ENCODE data around the gene PLXNB2.
"Not testable (repeated sequence)": the region's sequence is repeated elsewhere in the genome, so short reads cannot be mapped to it uniquely, and the experiment has no call there.

The PLXNB2 gene

GRCh38 chr22:50281384-50281760 is 26.1 kb downstream of the PLXNB2 start:
- no peak for DNase-seq (ENCODE audit: low read depth in 2 of 2)

DNA sequence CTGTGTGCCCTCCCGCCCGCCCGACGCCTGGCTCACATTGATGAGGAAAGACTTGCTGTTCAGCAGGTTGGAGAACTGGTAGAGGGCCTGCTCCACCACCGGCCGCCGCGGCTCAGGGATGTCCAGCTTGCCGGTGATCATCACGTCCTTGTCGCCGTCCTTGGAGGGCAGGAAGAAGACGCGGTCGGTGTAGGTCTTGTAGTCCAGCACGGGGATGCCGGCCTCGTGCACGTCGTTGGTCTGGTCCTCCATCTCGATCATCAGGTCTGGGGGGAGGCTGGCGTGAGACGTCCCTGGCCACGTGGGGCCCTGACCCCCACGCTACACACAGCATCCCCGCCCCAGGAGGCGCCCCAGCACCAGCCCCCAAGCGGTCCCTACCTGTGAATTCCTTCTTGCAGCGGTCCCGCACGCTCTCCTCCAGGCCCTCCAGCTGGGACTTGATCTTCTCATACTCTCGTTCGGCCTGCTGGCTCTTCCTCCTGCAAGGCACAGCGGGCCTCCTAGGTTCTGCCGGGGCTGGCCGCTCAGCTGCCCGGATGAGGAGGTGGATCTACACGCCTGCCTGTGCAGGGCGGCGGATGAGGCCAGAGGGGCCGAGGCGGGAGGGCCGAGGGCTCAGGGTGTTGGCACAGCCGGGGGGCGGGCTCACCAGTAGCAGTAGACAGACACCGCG is 26.6 kb downstream of the PLXNB2 start:
- no peak for DNase-seq (ENCODE audit: low read depth in 2 of 2)

- DNase-seq (ENCODE audit: low read depth in 2 of 2): no peak
Observed at GRCh38 chr22:50280022-50280707, 27.3 kb downstream of the PLXNB2 start.

- DNase-seq (ENCODE audit: low read depth in 2 of 2): no peak
Observed at GRCh38 chr22:50278956-50279619, 28.4 kb downstream of the PLXNB2 start.

DNA sequence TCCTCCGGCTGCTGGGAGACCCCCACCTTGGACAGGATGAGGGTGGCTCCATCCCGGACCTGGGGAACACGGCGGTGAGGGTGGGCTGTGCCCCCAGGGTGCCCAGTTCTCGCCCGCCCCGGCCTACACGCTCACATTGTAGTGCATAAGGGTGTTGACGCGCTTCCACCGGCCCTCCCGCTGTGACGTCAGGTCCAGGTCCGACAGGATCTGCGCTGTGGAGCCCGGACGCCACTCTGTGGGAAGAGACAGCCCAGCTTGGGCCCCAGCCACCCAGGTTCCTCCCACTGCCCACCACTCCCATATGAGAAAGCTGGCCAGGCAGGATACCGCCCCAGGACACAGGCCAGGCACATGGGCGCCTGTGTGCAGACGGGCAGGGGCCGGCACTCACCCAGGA is 29.0 kb downstream of the PLXNB2 start:
- no peak for DNase-seq (ENCODE audit: low read depth in 2 of 2)

DNA sequence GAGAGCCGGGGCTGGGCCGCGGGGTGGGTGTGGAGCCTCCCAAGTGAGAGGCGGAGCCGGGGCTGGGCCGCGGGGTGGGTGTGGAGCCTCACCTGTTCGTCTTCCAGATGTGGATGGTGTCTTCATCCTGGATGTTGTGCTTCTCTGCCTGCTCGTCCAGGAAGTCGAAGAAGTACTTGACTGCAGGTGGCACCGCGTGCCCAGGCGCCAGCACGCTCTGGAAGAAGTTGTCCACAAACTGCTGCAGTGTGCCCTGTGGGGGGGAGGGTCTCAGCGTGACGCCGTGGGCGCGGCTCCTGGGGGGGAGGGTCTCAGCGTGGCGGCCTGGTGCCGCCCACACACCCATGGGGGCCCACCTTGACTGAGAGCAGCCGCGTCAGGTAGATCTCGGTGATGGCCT is 29.7 kb downstream of the PLXNB2 start:
- no peak for DNase-seq (ENCODE audit: low read depth in 2 of 2)

DNA sequence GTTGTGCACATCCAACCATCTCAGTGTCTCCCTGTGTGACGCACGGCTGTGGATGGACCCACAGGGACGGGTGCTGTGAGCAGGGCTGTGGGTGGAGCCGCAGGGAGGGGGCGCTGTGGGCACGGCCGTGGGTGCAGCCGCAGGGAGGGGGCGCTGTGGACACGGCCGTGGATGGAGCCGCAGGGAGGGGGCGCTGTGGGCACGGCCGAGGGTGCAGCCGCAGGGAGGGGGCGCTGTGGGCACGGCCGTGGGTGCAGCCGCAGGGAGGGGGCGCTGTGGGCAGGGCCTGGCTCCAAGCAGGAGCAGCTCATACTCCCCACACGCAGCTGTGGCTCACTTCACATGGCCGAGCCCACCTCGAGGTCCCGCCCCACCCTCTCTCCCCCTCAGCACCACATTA is 31.3 kb downstream of the PLXNB2 start:
- no peak for DNase-seq (ENCODE audit: low read depth in 2 of 2)

- no peak for DNase-seq (ENCODE audit: low read depth in 2 of 2)
Observed at GRCh38 chr22:50275181-50276055, 32.0 kb downstream of the PLXNB2 start.

GRCh38 chr22:50274771-50275170 is 32.7 kb downstream of the PLXNB2 start:
- no peak for DNase-seq (ENCODE audit: low read depth in 2 of 2)

- no peak for DNase-seq (ENCODE audit: low read depth in 2 of 2)
Observed at GRCh38 chr22:50274311-50274710, 33.1 kb downstream of the PLXNB2 start.

DNA sequence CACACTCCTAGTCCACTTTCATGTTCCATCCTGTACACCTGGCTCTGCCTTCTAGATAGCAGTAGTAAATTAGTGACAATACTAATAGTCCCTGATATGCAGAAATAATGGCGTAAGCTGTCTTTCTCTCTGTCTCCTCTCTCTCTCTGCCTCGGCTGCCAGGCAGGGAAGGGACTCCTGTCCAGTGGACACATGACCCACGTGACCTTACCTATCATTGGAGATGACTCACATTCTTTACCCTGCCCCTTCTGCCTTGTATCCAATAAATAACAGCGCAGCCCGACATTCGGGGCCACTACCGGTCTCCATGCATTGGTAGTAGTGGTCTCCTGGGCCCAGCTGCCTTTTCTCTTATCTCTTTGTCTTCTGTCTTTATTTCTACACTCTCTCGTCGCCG is 33.7 kb downstream of the PLXNB2 start:
- not testable (repeated sequence) for DNase-seq (ENCODE audit: low read depth in 2 of 2)

DNA sequence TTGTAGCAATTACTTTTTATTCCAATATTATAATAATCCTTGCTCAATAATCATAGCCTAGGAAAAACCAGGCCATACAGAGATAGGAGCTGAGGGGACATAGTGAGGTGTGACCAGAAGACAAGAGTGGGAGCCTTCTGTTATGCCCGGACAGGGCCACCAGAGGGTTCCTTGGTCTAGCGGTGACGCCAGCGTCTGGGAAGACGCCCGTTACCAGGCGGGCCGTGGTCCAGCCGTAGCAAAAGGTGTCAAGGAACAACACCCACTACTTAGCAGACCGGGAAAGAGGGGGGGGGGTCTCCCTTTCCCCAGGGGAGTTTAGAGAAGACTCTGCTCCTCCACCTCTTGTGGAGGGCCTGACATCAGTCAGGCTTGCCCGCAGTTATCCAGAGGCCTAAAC is 34.1 kb downstream of the PLXNB2 start:
- not testable (repeated sequence) for DNase-seq (ENCODE audit: low read depth in 2 of 2)

GRCh38 chr22:50272044-50272802 is 35.2 kb downstream of the PLXNB2 start:
- no peak for DNase-seq (ENCODE audit: low read depth in 2 of 2)

DNA sequence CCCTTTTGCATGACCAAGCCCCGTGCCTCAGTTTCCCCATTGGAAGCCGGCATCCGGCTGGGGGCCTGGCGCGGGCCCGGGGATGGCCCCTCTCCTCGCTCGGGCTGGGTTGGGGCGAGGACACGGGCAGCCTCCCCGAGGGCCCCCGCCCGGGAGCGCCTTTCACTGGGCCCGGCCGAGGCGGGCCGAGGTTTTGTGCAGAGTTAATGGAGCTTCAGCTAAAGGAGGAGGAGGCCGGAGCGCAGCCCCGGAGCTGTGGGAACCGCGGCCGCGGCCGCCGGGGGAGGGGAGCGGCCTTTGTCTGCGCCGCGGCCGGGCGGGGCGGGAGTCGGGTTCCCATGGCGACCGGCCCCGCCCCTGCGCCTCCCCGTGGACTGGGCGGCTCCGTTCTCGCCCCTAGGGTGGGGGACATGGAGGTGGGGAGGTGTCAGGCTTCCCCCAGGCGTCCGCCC is 35.9 kb downstream of the PLXNB2 start:
- no peak for DNase-seq (ENCODE audit: low read depth in 2 of 2)

GRCh38 chr22:50270666-50271394 is 36.6 kb downstream of the PLXNB2 start:
- no peak for DNase-seq (ENCODE audit: low read depth in 2 of 2)

DNA sequence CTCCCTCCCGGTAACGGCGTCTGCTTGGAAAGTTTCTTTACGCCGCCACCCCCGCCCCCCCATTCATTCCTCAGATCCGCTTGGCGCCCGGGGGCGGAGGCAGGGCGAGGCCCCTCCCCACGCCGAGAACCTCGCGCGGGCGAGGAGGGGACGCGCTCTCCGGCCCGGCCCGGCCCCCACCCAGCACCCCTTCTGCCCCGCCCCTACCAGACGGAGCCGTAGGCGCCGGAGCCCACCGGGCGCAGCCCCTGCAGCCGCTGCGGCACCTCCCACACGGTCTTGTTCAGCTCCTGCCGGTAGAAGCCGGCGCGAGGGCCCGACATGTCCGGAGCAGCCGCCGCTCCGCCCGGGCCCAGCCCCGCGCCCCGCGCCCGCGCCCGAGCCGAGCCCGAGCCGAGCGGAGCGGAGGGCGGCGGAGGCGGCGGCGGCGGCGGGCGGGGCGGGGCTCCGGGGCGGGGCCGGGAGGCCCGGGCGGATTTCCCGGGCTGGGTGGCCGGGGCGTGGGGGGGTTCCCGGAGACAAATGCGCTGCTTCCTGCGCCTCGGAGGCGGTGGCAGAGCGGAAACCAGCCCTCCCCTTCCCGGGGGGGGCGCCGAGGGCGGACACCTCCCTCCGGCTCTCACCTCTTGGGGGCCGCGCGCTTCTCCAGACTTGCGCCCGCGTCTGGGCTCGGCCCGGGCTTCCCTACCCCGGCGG is 37.3 kb downstream of the PLXNB2 start, which contains the start of gene MAPK11:
Gene MAPK11 (minus strand): TSS at position 411 of the 696 bp plus-strand sequence. CDS start 88 bp downstream, at position 323.
- no peak for DNase-seq (ENCODE audit: low read depth in 2 of 2)

- no peak for DNase-seq (ENCODE audit: low read depth in 2 of 2)
Observed at GRCh38 chr22:50269573-50269969, 37.9 kb downstream of the PLXNB2 start.

- no peak for DNase-seq (ENCODE audit: low read depth in 2 of 2)
Observed at GRCh38 chr22:50268655-50269113, 38.8 kb downstream of the PLXNB2 start.

DNA sequence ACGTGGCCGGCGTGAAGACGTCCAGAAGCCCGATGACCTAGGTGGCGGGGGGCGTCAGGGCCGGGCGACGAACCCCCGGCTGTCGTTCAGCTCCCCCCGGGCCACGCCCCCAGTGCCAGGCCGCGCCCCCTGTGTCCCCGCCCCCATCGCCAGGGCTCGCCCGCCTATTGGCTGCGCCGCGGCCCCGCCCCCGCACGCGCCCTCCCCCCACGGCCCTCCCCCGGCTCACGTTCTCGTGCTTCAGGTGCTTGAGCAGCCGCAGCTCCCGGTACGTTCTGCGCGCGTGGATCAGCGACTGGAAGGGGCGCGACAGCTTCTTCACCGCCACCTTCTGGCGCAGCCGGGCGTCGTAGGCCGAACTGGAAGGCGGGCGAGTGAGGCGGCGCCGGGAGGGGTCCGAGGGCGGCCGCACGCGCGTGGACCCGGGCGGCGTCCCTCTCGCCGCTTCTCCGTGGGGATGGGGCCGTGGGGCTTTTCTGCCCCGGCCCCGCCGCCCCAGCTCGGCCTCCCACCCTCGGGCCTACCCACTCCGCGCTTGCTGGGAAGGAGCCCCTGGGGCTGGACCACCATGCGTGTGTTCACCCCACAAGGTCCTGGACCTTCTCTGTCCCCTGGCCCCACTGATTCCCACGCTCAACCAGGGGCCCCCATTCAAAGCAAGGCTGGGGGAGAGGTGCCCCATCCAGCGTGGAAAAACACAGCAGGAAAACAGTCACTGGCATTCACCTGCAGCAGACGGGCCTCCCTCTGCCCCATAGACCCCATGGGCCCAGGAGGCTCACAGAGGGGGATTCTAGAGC is 39.7 kb downstream of the PLXNB2 start:
- DNase-seq (ENCODE audit: low read depth in 2 of 2): no peak
